ENCODE measurements around the gene SAMD11.

DNA sequence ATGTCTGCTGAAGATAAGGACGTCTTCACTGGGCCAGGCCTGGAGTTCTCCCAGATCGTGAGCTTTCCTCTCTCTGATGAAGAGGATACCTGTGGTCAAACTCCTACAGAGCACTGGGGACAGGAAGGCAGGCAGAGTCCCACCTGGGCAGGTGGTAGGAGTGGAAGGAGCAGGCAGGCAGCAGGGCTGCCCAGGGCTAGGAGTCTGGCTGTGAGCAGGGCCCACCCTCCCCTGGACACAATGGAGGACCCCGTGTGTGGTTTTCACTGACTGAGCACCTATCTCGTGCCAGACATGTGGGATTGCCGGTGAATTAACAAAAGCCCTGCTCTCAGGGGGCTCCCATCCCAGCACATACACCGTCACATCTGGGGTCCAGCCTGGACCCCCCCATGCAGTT, 4.9 kb upstream of the SAMD11 start:
- TF ChIP-seq, protein P1, sequence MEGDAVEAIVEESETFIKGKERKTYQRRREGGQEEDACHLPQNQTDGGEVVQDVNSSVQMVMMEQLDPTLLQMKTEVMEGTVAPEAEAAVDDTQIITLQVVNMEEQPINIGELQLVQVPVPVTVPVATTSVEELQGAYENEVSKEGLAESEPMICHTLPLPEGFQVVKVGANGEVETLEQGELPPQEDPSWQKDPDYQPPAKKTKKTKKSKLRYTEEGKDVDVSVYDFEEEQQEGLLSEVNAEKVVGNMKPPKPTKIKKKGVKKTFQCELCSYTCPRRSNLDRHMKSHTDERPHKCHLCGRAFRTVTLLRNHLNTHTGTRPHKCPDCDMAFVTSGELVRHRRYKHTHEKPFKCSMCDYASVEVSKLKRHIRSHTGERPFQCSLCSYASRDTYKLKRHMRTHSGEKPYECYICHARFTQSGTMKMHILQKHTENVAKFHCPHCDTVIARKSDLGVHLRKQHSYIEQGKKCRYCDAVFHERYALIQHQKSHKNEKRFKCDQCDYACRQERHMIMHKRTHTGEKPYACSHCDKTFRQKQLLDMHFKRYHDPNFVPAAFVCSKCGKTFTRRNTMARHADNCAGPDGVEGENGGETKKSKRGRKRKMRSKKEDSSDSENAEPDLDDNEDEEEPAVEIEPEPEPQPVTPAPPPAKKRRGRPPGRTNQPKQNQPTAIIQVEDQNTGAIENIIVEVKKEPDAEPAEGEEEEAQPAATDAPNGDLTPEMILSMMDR (conservative IDR thresholded peaks at IDR 0.05; ENCODE audit: low read length): no peak
- TF ChIP-seq EZH2phosphoT487 (IDR thresholded peaks at IDR 0.05; ENCODE audit: borderline replicate concordance): no peak
